CD14-positive monocyte (primary cell): ENCODE data around the gene CDK5RAP2. TPM values are rescaled to one million over a fixed set of nuclear protein-coding genes. Genes with fewer than 3 reads are reported as not detected.

ENCODE experiments used
- DNase-seq, 3 donors: peaks; one replicate each; pipeline ENCODE4 v3.0.0-alpha.2; 2011 to 2022
- H2AFZ ChIP-seq: 2 replicates; pipeline ENCODE4 v1.6.0; 2012; ENCODE audit warnings: mild to moderate bottlenecking, low read depth, low read length, inconsistent platforms; ENCODE audit not compliant: insufficient read depth, poor library complexity, severe bottlenecking
- H3K27ac ChIP-seq, 2 donors: 1 replicate in 1 of 2; 2 replicates in 1 of 2; pipeline ENCODE4 v1.5.1; 2012 to 2013; ENCODE audit warnings: low read length in 2 of 2, control low read depth in 1 of 2, inconsistent platforms in 1 of 2, low read depth in 1 of 2, mild to moderate bottlenecking in 1 of 2
- H3K27me3 ChIP-seq, 2 donors: one replicate each; pipeline versions ENCODE4 v1.6.0 to v1.6.1; 2011 to 2013; ENCODE audit warnings: low read length in 2 of 2; ENCODE audit not compliant: control insufficient read depth in 2 of 2, insufficient read depth in 2 of 2
- H3K36me3 ChIP-seq, 2 donors: replicated peaks in 1 of 2; 1 replicate in 1 of 2; 2 replicates in 1 of 2; pipeline versions ENCODE4 v1.5.1 to v1.6.1; 2012 to 2013; ENCODE audit warnings: low read length in 2 of 2, control low read depth in 1 of 2, inconsistent platforms in 1 of 2, mild to moderate bottlenecking in 1 of 2; ENCODE audit not compliant: insufficient read depth in 2 of 2, control insufficient read depth in 1 of 2
- H3K4me1 ChIP-seq, 2 donors: 1 replicate in 1 of 2; 2 replicates in 1 of 2; pipeline versions ENCODE4 v1.5.1 to v1.6.1; 2012 to 2013; ENCODE audit warnings: low read length in 2 of 2, control low read depth in 1 of 2, inconsistent platforms in 1 of 2, mild to moderate bottlenecking in 1 of 2, moderate library complexity in 1 of 2; ENCODE audit not compliant: insufficient read depth in 2 of 2, control insufficient read depth in 1 of 2
- H3K4me2 ChIP-seq: replicated peaks from 2 replicates; pipeline ENCODE3; 2012; ENCODE audit warnings: low read length, moderate library complexity, mild to moderate bottlenecking; ENCODE audit not compliant: poor library complexity, severe bottlenecking; ENCODE audit errors: extremely low read depth
- H3K4me3 ChIP-seq, 3 experiments: fragments of 200-600 bp in 1 of 3; sonication (generic) in 1 of 3; replicated peaks in 1 of 3; 1 replicate in 2 of 3; 2 replicates in 1 of 3; pipeline ENCODE4 v1.5.1; 2011 to 2013; ENCODE audit warnings: low read length in 3 of 3, mild to moderate bottlenecking in 3 of 3, control low read depth in 2 of 3, low read depth in 2 of 3, inconsistent platforms in 1 of 3, moderate library complexity in 1 of 3
- H3K79me2 ChIP-seq: 2 replicates; pipeline ENCODE4 v1.6.0; 2012; ENCODE audit warnings: mild to moderate bottlenecking, control low read depth, inconsistent platforms, low read length, moderate library complexity; ENCODE audit not compliant: insufficient read depth
- H3K9ac ChIP-seq: 2 replicates; pipeline ENCODE4 v1.6.0; 2017; ENCODE audit warnings: low read length, mild to moderate bottlenecking; ENCODE audit not compliant: insufficient read depth, poor library complexity, severe bottlenecking
- H3K9me3 ChIP-seq, 2 donors: replicated peaks in 1 of 2; 1 replicate in 1 of 2; 2 replicates in 1 of 2; pipeline versions ENCODE4 v1.5.1 to v1.6.1; 2012 to 2013; ENCODE audit warnings: low read length in 2 of 2, control low read depth in 1 of 2; ENCODE audit not compliant: control insufficient read depth in 1 of 2, insufficient read depth in 1 of 2
- H4K20me1 ChIP-seq: 2 replicates; pipeline ENCODE4 v1.6.0; 2012; ENCODE audit warnings: mild to moderate bottlenecking, low read length, control low read depth, moderate library complexity; ENCODE audit not compliant: insufficient read depth
- H3K27ac Mint-ChIP-seq, 7 donors: one replicate each; pipeline ENCODE4 v1.8.0; 2020; ENCODE audit warnings: mild to moderate bottlenecking in 7 of 7, mixed read lengths in 7 of 7, moderate library complexity in 6 of 7, inconsistent platforms in 2 of 7
- H3K27me3 Mint-ChIP-seq, 3 donors: one replicate each; pipeline ENCODE4 v1.8.0; 2021 to 2022; ENCODE audit warnings: low read depth in 3 of 3, mild to moderate bottlenecking in 3 of 3, mixed read lengths in 3 of 3, moderate library complexity in 3 of 3, inconsistent platforms in 1 of 3
- H3K36me3 Mint-ChIP-seq, 2 donors: one replicate each; pipeline ENCODE4 v1.8.0; 2020; ENCODE audit warnings: mixed read lengths in 2 of 2, inconsistent platforms in 1 of 2, mild to moderate bottlenecking in 1 of 2
- H3K4me1 Mint-ChIP-seq: one replicate; pipeline ENCODE4 v1.8.0; 2020; ENCODE audit warnings: mild to moderate bottlenecking, mixed read lengths
- H3K4me3 Mint-ChIP-seq, 2 donors: one replicate each; pipeline ENCODE4 v1.8.0; 2020; ENCODE audit warnings: mild to moderate bottlenecking in 2 of 2, mixed read lengths in 2 of 2, moderate library complexity in 1 of 2
- H3K9me3 Mint-ChIP-seq, 7 donors: one replicate each; pipeline ENCODE4 v1.8.0; 2020 to 2022; ENCODE audit warnings: mixed read lengths in 7 of 7, mild to moderate bottlenecking in 6 of 7, moderate library complexity in 6 of 7, inconsistent platforms in 2 of 7
- WGBS: methylation state at CpG from one replicate; pipeline ENCODE4 v1.1.5; 2013; ENCODE audit warnings: missing lambda C conversion rate; ENCODE audit not compliant: insufficient coverage; 5-methylcytosine and 5-hydroxymethylcytosine counted together
- intact Hi-C, 2 donors: fragments of 100-400 bp; cut with micrococcal nuclease; formaldehyde crosslinking; loops; one replicate each; pipeline versions ENCODE4 v1.15.0 to v1.15.1; 2023
- polyA plus RNA-seq, 3 donors: library from polyadenylated mRNA; depleted of rRNA in 1 of 3; unstranded in 2 of 3; stranded (reverse) in 1 of 3; fragments of 300-500 nt in 2 of 3; fragments of >200 nt in 1 of 3; fragmentation: Illumina TruSeq in 2 of 3; gene quantifications; 1 replicate in 2 of 3; 2 replicates in 1 of 3; pipeline ENCODE4 v1.2.3, GENCODE V29; 2012 to 2021
- TF ChIP-seq, protein P1 (sequence below): fragments of 200-600 bp; IDR thresholded peaks from one replicate; pipeline ENCODE4 v1.8.0; 2022; ENCODE audit warnings: antibody characterized with exemption, mild to moderate bottlenecking

CDK5RAP2 gene
- polyA plus RNA-seq, 3 donors = 2.0 to 13.7 (median 6.1) TPM

DNA sequence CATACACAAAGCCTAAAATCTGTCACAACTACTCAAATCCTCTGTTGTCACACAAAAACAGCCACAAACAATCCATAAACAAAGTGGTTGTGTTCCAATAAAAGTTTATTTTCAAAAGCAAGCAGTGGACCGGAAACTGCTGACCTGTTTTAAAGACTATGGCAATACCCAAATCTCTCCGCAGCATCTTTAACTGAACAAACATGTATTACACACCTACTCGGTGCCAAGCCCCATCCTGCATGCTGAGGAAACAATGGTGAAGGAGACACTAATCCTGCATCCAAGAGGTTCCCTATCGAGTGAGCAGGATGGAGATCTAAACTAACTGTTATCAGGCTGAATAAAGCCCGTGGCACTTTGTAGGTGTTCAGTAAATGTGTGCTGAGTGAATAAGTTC, 11.2 kb downstream of the CDK5RAP2 start:
- H3K4me3 Mint-ChIP-seq = no peak overlapping the region
- no peaks in the 10 kb centered on the region for H3K9me3 ChIP-seq
- H3K79me2 ChIP-seq = peaks cover 25% of the 10 kb centered on the region
- TF ChIP-seq, protein P1, sequence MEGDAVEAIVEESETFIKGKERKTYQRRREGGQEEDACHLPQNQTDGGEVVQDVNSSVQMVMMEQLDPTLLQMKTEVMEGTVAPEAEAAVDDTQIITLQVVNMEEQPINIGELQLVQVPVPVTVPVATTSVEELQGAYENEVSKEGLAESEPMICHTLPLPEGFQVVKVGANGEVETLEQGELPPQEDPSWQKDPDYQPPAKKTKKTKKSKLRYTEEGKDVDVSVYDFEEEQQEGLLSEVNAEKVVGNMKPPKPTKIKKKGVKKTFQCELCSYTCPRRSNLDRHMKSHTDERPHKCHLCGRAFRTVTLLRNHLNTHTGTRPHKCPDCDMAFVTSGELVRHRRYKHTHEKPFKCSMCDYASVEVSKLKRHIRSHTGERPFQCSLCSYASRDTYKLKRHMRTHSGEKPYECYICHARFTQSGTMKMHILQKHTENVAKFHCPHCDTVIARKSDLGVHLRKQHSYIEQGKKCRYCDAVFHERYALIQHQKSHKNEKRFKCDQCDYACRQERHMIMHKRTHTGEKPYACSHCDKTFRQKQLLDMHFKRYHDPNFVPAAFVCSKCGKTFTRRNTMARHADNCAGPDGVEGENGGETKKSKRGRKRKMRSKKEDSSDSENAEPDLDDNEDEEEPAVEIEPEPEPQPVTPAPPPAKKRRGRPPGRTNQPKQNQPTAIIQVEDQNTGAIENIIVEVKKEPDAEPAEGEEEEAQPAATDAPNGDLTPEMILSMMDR = no peak
- peaks cover 66 to 88% of the 10 kb centered on the region in 2 donors for H3K36me3 ChIP-seq
- H3K27me3 ChIP-seq = no peaks in the 10 kb centered on the region
- H3K4me3 ChIP-seq = no peak overlapping the region
- peaks cover 3% of the 10 kb centered on the region for H3K4me1 Mint-ChIP-seq
- peaks cover 0 to 2% (median 0%) of the 10 kb centered on the region in 3 donors for H3K27me3 Mint-ChIP-seq
- no peak for DNase-seq
- no peaks in the 10 kb centered on the region for H4K20me1 ChIP-seq
- H3K27ac Mint-ChIP-seq = no peak overlapping the region
- WGBS = no CpG with 5 or more reads among the region's 5 CpGs
- no peak overlapping the region for H3K27ac ChIP-seq
- H3K9me3 Mint-ChIP-seq = no peaks in the 10 kb centered on the region
- H2AFZ ChIP-seq = no peak overlapping the region
- H3K36me3 Mint-ChIP-seq = peaks cover 71 to 81% of the 10 kb centered on the region in 2 donors
- H3K9ac ChIP-seq = no peak overlapping the region
- no peaks in the 10 kb centered on the region for H3K4me1 ChIP-seq
- H3K4me2 ChIP-seq = no peak overlapping the region
- intact Hi-C loops = no loop called here

DNA sequence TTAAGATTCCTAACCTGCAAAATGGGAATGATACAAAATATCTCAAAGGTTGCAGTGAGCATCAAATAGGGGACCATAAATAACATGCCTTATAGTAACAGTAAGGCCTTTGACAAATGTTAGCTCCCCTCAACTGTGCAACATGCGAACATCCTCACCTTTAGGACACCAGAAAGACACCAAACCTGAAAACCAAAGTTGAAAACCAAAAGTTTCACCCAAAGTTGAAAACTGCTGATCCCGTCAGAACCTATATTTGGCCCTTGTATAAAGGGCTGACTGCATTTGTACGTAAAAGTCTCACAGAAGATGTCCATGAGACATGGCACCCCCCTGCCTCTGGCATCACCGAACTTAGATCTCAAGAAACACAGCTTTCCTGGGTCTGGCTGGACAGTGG, 12.1 kb downstream of the CDK5RAP2 start:
- H3K9me3 Mint-ChIP-seq = no peaks in the 10 kb centered on the region
- no peak overlapping the region for H3K4me3 ChIP-seq
- no peak overlapping the region for H3K4me2 ChIP-seq
- TF ChIP-seq, protein P1 = no peak
- H3K4me1 ChIP-seq = peaks cover 3 to 8% of the 10 kb centered on the region in 2 donors
- peaks cover 72 to 98% of the 10 kb centered on the region in 2 donors for H3K36me3 ChIP-seq
- H3K4me1 Mint-ChIP-seq = peaks cover 8% of the 10 kb centered on the region
- no peak overlapping the region for H3K9ac ChIP-seq
- H3K27me3 ChIP-seq = no peaks in the 10 kb centered on the region
- intact Hi-C loops = no loop called here
- no peak for DNase-seq
- peaks cover 79 to 87% of the 10 kb centered on the region in 2 donors for H3K36me3 Mint-ChIP-seq
- H3K27ac Mint-ChIP-seq = peak overlapping the region in 1 of 7 donors; percentile 40
- WGBS = 98% methylated on average over 4 of the region's 4 CpGs
- peaks cover 0 to 2% (median 0%) of the 10 kb centered on the region in 3 donors for H3K27me3 Mint-ChIP-seq
- no peak overlapping the region for H3K27ac ChIP-seq
- H3K4me3 Mint-ChIP-seq = no peak overlapping the region
- H4K20me1 ChIP-seq = no peaks in the 10 kb centered on the region
- H2AFZ ChIP-seq = no peak overlapping the region
- no peaks in the 10 kb centered on the region for H3K9me3 ChIP-seq
- peaks cover 22% of the 10 kb centered on the region for H3K79me2 ChIP-seq
